Sigmoid colon (tissue), 7 donors: ENCODE data around the gene WWC1. TPM values are rescaled to one million over a fixed set of nuclear protein-coding genes. Genes with fewer than 3 reads are reported as not detected.
A peak's percentile ranks its signal among the peaks of the same experiment; 100 is the strongest.

Source experiments
- DNase-seq: peaks from one replicate; pipeline ENCODE4 v3.0.0-alpha.2; 2019
- H3K27ac ChIP-seq, 4 donors: fragments of 200-600 bp; sonication (generic); one replicate each; pipeline ENCODE4 v1.5.1; 2016 to 2019; ENCODE audit warnings: mild to moderate bottlenecking in 1 of 4
- H3K27me3 ChIP-seq, 3 donors: fragments of 200-600 bp; sonication (generic); one replicate each; pipeline ENCODE4 v1.5.1; 2019; ENCODE audit warnings: mild to moderate bottlenecking in 1 of 3
- H3K36me3 ChIP-seq, 4 donors: fragments of 200-600 bp; sonication (generic); one replicate each; pipeline ENCODE4 v1.5.1; 2016 to 2019
- H3K4me1 ChIP-seq, 4 donors: fragments of 200-600 bp; sonication (generic); one replicate each; pipeline ENCODE4 v1.5.1; 2017 to 2019
- H3K4me3 ChIP-seq, 4 donors: fragments of 200-600 bp; sonication (generic); one replicate each; pipeline ENCODE4 v1.5.1; 2017 to 2019; ENCODE audit warnings: mild to moderate bottlenecking in 2 of 4, moderate library complexity in 1 of 4
- H3K9me3 ChIP-seq, 4 donors: fragments of 200-600 bp in 3 of 4; sonication (generic) in 3 of 4; one replicate each; pipeline versions ENCODE4 v1.5.1 to v1.6.1; 2013 to 2019
- CTCF ChIP-seq, 4 experiments: fragments of 450-650 bp in 3 of 4; fragments of 200-600 bp in 1 of 4; IDR thresholded peaks; one replicate each; pipeline ENCODE4 v1.5.1; 2016 to 2019; ENCODE audit warnings: antibody characterized with exemption in 4 of 4, mild to moderate bottlenecking in 3 of 4, moderate library complexity in 2 of 4
- EP300 ChIP-seq, 4 donors: sonication (generic); formaldehyde crosslinking; IDR thresholded peaks; one replicate each; pipeline ENCODE4 v1.6.1; 2017; ENCODE audit warnings: antibody characterized with exemption in 4 of 4
- POLR2A ChIP-seq, 2 donors: fragments of 450-650 bp; IDR thresholded peaks; one replicate each; pipeline ENCODE4 v1.6.1; 2016; ENCODE audit warnings: antibody characterized with exemption in 2 of 2, mild to moderate bottlenecking in 2 of 2, moderate library complexity in 2 of 2
- POLR2AphosphoS5 ChIP-seq, 4 donors: sonication (generic); formaldehyde crosslinking; IDR thresholded peaks; one replicate each; pipeline ENCODE4 v1.6.1; 2017; ENCODE audit warnings: antibody characterized with exemption in 4 of 4
- WGBS, 2 donors: extraction: QIAGEN DNeasy Blood & Tissue Kit; methylation state at CpG; one replicate each; pipeline ENCODE4 v1.1.7; 2013; 5-methylcytosine and 5-hydroxymethylcytosine counted together
- intact Hi-C: fragments of 100-400 bp; cut with DNase I; formaldehyde crosslinking; loops from one replicate; pipeline ENCODE4 v1.15.1; 2023
- polyA plus RNA-seq, 3 donors: library from polyadenylated mRNA; stranded (reverse); fragments of 200-250 nt; gene quantifications; one replicate each; pipeline ENCODE4 v1.2.3, GENCODE V29; 2013
- total RNA-seq, 4 donors: library from RNA; depleted of rRNA; stranded (reverse); fragments of >200 nt; gene quantifications; one replicate each; pipeline ENCODE4 v1.1.0, GENCODE V29; 2016
- donor health status: healthy with polysubstance abuse.
- donor health status: Bipolar disorder and iron deficiency.
- donor health status: healthy.

Gene WWC1
- total and polyA plus RNA-seq, 7 donors = 0.27 to 15.4 (median 6.2) TPM; not detected in 1

- 84 to 87% methylated on average over 4 of the region's 4 CpGs for WGBS, 2 donors
- Histone ChIP-seq H3K27ac (no peak overlapping the region), H3K9me3 (peaks cover 0 to 2% (median 0%) of the 10 kb centered on the region in 4 donors), H3K4me3 (no peak overlapping the region), H3K27me3 (peaks cover 3 to 22% (median 19%) of the 10 kb centered on the region in 3 donors), H3K36me3 (no peaks in the 10 kb centered on the region), H3K4me1 (peaks cover 0 to 14% (median 11%) of the 10 kb centered on the region in 4 donors)
- DNase-seq = no peak
- intact Hi-C loops = no loop called here
- no peak for TF ChIP-seq POLR2AphosphoS5 (IDR thresholded peaks at IDR 0.05)
- TF ChIP-seq POLR2A (IDR thresholded peaks at IDR 0.05) = no peak
- no peak for TF ChIP-seq EP300 (IDR thresholded peaks at IDR 0.05)
- TF ChIP-seq CTCF (IDR thresholded peaks at IDR 0.05) = no peak
Measured at GRCh38 chr5:168287362-168287761, 4.1 kb upstream of the WWC1 start.

DNA sequence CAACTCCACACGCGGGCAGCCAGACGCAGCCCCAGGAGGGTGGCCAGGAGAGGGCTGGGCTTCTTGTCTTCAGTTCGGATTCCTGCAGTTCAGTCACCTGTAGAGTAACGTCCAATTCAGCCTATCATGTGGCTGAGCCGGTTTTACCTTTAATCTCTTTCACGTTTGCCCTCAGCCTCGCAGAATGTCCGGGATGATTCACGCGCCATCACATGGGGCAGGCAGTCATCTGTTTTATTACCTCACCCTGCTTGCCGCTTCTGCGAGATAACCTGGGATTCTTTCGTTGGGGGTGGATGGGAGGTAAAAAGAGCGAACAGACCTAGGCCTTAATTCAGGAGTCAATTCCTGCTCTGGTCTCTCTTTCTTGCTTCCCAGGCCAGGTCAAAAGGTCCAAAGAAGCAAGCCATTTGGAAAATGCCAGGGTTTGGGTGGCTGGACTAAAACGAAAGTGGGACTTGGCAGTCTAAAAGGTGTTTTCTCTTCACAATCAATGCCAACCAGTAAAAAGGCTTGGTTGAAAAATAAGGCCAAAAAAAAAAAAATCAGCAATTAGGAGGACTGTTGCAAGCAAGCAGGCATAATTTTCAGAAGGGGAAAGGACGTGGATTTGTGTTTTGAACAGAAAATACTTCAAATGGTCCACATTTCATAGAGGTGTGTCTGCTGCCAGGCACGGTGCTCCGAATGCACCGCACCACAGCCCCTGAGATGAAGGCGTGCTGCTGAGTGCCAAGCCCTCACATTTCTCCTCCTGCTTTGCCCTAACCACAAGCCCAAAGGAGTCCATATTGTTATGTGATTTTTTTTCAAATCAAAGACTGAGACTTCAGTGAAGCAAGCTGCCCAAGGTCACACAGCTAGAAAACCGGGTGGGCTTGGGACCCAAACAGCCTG is 2.8 kb upstream of the WWC1 start:
- Histone ChIP-seq H3K27ac (no peak overlapping the region), H3K27me3 (peaks cover 6 to 34% (median 28%) of the 10 kb centered on the region in 3 donors), H3K4me1 (peaks cover 0 to 18% (median 14%) of the 10 kb centered on the region in 4 donors), H3K9me3 (peaks cover 0 to 2% (median 0%) of the 10 kb centered on the region in 4 donors), H3K36me3 (no peaks in the 10 kb centered on the region), H3K4me3 (no peak overlapping the region)
- no peak for DNase-seq
- no peak for TF ChIP-seq POLR2AphosphoS5 (IDR thresholded peaks at IDR 0.05)
- no peak for TF ChIP-seq POLR2A (IDR thresholded peaks at IDR 0.05)
- TF ChIP-seq CTCF (IDR thresholded peaks at IDR 0.05) = no peak
- no peak for TF ChIP-seq EP300 (IDR thresholded peaks at IDR 0.05)
- intact Hi-C loops = no loop called here
- WGBS, 2 donors = 16 to 63% methylated on average over 22 of the region's 22 CpGs

DNA sequence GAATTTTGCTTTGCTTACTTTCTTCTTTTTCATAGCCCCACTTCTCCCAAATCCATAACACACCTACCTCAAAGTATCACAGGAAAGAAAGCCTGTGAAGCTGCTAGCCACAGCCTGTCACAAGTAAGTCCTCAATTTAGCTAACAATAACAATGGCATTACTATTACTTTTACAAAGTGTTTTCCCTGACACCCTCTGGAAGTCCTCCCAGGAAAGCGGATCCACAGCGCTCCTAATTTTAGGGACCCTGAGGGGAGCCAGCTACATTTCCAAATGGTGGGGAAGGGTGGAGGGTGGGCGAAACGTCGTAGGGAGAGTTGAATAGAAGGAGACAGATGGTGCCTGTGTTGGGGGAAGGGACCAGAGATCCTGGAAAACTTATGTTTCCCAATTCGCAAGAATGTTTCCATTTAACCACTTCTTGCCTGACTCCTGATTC is 523 bp upstream of the WWC1 start:
- TF ChIP-seq POLR2AphosphoS5 (IDR thresholded peaks at IDR 0.05) (no peak), POLR2A (IDR thresholded peaks at IDR 0.05) (no peak), CTCF (IDR thresholded peaks at IDR 0.05) (no peak), EP300 (IDR thresholded peaks at IDR 0.05) (no peak)
- peak overlapping the region in 3 of 4 donors; percentile 35 to 52 (median 50) for H3K4me3 ChIP-seq

GRCh38 chr5:168291964-168292785 is 730 bp downstream of the WWC1 start:
- intact Hi-C loops = no loop called here
- H3K9me3 ChIP-seq = no peaks in the 10 kb centered on the region
- TF ChIP-seq POLR2A (IDR thresholded peaks at IDR 0.05) = no peak
- peak overlapping the region in 3 of 4 donors; percentile 35 to 52 (median 50) for H3K4me3 ChIP-seq
- no peaks in the 10 kb centered on the region for H3K36me3 ChIP-seq
- no peak for DNase-seq
- WGBS, 2 donors = 1 to 3% methylated on average over 64 of the region's 64 CpGs
- no peak overlapping the region for H3K27ac ChIP-seq
- H3K4me1 ChIP-seq = peaks cover 0 to 18% (median 14%) of the 10 kb centered on the region in 4 donors
- H3K27me3 ChIP-seq = peaks cover 6 to 45% (median 30%) of the 10 kb centered on the region in 3 donors

More for the DNA sequence above, 523 bp upstream of the WWC1 start:
- no peaks in the 10 kb centered on the region for H3K36me3 ChIP-seq
- H3K9me3 ChIP-seq = no peaks in the 10 kb centered on the region
- 13 to 19% methylated on average over 6 of the region's 6 CpGs for WGBS, 2 donors
- intact Hi-C loops = no loop called here
- no peak overlapping the region for H3K27ac ChIP-seq
- peaks cover 6 to 45% (median 30%) of the 10 kb centered on the region in 3 donors for H3K27me3 ChIP-seq
- H3K4me1 ChIP-seq = peaks cover 0 to 18% (median 14%) of the 10 kb centered on the region in 4 donors
- no peak for DNase-seq
